GM18873 (cell line): ENCODE measurements around the gene ZNF546.

Source experiments
- ATAC-seq: cut with Tn5 transposase; IDR thresholded peaks from one replicate; pipeline ENCODE4 v1.9.1; 2021; ENCODE audit warnings: mild to moderate bottlenecking, moderate library complexity, moderate number of reproducible peaks; ENCODE audit not compliant: unreplicated experiment, low FRiP score

Gene ZNF546

GRCh38 chr19:40053491-40053890 is 56.6 kb downstream of the ZNF546 start:
- ATAC-seq = no peak

DNA sequence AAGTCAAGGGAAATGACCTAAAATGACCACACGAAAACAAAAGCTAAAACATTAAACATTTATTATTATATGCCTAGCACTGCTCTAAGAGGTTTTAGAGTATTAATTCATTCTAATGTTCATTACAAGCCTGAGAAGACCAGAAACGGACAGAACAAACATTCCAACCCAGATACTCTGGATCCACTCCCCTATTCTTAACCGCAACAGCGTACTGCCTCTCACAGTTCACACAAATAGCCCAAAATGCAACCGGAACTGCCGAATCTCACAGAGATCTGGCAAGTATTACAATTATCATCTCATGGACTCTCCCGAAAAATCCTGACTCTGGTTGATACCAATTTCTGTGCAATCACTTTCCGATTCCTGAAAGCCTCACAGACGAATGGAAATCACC is 57.8 kb downstream of the ZNF546 start:
- ATAC-seq = no peak

GRCh38 chr19:40055049-40055448 is 58.2 kb downstream of the ZNF546 start:
- ATAC-seq = no peak

DNA sequence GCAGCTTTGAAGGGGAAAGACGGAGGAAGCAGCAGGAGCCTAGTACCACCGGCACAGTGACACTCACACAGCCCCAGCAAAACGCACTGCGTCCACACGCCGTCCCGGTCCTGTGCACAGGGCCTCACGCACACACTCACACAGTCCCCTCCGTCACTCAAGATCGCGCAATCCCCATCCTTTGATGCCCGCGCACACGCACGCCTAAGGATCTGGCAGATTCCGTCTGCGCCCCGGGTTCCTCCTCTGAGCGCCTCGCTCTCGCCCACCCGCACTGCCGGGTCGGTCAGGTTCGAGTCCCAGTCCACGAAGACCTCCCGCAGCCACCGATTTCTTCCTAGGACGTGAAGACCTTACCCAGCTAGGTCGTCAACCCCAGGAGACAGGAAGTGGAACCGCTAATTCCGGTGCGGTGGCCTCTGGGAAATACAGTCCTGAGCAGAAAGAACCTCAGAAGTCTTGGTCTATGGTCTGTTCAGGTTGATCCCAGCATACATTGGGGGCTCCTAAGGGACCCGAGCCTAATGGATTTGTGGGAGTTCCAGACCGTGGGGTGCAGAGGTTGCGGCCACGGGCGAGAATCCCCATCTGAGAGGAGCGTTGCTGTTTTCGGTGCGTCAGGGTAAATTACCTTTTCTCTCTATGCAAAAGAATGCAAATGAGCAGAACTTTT is 59.1 kb downstream of the ZNF546 start, which contains the start of gene ZNF780B:
TSS of gene ZNF780B (minus strand) at position 400 of the 673 bp plus-strand sequence. CDS start 5,899 bp downstream, outside the sequence.
- ATAC-seq = peak; percentile 60

DNA sequence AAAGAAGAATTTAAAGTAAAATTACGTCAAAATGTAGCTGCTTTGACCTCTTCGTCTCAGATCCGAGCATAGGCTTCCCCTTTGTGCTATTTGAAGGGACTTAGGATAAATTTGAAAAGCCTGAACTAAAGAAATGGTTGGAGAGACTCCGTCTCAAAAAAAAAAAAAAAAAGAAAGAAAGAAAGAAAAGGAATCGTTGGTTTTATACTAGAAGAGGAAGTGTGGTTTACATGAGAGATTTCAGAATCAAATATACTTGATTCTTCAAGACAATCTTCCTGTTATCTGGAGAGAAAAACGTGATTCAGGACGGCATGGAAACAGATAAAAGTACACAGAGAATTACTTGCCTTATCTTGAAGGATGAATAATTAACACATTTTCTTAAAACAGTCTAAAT is 59.6 kb downstream of the ZNF546 start:
- ATAC-seq = no peak

DNA sequence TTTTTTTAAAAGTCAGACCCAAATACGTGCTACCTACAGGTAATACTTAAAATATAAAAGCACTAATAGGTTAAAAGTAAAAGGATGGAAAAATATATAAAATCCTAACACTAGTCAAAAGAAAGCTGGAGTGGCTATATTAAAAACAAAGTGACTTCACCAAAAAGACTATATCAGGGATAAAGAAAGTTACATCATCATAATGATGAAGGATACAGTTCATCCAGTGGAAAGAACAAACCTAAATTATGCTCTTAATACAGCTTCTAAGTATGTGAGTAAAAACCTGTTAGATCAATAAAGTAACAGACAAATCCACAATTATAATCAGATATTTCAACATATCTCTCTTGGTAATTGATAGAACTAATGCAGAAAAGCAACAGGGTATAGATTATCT is 60.3 kb downstream of the ZNF546 start:
- ATAC-seq = no peak

DNA sequence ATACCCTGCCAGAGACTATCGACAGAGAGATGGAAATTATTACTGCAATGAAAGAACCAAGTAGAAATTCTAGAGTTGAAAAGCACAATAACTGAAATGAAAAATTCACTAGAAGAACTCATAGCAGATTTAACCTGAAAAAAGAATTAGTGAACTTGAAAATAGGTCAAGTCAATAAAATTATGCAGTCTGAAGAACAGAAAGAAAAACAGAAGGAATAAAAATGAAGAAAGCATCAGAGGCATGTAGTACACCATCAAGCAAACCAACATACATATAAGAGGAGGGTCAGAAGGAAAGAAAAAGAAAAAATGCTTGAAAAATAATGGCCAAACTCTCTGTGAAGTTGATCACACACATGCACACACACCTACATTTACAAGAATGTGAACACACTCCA is 62.8 kb downstream of the ZNF546 start:
- ATAC-seq = no peak

DNA sequence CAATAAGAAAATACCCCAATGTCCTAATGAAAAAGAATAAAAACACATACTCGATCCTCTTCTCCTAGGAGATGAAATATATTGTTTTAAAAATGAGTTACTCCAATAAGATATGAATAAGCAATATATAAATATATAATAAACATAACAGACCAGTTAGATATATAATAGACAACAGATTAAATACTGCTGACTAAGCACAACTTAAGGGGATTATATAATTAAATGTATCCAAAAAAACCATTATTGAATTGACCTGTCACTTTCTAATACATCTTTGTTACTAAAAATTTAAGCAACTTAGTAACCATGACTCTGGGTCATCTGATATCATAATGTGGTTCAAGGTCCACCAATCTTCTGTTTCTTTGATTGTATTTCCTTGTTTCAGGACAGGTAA is 73.2 kb downstream of the ZNF546 start:
- no peak for ATAC-seq
